GM19395 (cell line): ENCODE measurements around the gene IGF1R.

Experiments
- ATAC-seq: cut with Tn5 transposase; IDR thresholded peaks from one replicate; pipeline ENCODE4 v1.9.1; 2021; ENCODE audit warnings: mild to moderate bottlenecking, moderate library complexity; ENCODE audit not compliant: unreplicated experiment

IGF1R gene

DNA sequence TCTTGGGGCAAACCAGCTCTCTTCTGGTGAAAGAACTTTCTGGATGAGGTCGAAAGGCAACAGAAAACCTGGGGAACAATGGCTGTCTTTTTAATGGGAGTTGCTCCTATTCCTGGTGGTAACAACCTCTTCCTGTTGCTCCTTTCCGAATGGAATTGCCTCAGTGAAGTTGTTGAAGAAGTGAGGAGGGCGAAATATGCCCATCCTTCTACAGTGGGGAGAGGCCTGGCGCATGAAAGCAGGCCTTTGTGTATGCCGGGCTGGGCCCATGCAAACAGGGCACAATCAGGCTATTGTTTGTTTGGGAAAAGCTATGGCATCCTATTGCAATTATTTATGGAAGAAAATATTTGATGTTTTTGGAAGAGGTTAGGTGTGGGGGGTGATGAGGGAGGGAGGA, 166.9 kb downstream of the IGF1R start:
- ATAC-seq: no peak

DNA sequence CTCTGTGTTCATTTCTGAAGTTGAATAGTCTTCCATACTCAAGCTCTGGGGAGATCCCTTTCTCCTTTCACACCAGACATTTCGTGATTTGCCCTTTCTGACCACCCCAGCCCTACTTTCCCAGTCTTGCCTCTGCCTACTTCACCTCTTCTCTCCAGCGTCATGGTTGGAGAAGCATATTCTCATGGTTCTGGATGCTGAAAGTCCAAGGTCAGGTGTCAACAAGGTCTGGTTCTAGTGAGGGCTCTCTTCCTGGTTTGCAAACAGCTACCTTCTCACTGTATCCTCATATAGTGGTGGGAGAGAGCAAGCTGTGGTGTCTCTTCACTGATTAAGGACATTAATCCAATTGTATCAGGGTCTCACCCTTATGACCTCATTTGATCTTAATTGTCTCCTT, 169.4 kb downstream of the IGF1R start:
- no peak for ATAC-seq

- ATAC-seq: no peak
These were observed 174.7 kb downstream of the IGF1R start for GRCh38 chr15:98823012-98823458.

GRCh38 chr15:98823616-98824015, 175.3 kb downstream of the IGF1R start:
- ATAC-seq: no peak

GRCh38 chr15:98824595-98824994, 176.3 kb downstream of the IGF1R start:
- no peak for ATAC-seq

DNA sequence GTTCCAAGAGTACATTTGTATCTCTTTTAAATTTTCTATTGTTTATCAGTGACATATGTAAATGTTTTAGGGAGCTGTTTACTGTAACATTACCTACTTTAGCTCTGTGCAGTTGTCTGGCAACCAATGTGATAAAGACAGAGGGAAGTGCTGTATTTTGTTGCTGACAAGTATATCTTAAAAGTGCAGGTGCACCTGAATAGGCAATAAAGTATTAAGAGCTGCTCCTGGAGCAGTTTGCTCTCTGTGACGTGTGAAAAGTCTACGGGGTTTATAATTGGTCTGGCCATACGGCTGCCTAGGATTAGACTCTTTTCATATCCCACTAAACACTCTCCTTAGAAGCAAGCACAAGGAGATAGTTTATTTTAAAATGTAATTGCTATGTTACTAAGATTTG, 178.3 kb downstream of the IGF1R start:
- ATAC-seq: no peak

DNA sequence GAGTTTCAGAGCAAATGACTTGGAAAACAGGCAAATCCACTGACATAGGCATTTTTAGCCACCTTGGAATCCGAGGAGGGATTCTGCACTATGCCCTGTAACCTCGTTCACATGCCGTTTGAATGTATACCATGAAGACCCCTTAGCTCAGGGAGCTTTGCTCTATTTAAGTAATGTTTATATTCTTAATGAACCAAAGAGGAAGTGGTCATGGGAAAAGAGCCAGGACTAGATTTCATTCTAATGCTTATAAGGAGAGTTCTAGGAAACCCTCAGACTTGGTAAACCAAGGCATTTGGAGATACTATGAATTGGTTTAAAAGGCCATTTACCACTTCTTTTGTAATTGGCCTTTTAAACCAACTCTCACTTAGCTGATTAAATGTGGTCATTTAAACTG, 178.9 kb downstream of the IGF1R start:
- ATAC-seq: no peak

DNA sequence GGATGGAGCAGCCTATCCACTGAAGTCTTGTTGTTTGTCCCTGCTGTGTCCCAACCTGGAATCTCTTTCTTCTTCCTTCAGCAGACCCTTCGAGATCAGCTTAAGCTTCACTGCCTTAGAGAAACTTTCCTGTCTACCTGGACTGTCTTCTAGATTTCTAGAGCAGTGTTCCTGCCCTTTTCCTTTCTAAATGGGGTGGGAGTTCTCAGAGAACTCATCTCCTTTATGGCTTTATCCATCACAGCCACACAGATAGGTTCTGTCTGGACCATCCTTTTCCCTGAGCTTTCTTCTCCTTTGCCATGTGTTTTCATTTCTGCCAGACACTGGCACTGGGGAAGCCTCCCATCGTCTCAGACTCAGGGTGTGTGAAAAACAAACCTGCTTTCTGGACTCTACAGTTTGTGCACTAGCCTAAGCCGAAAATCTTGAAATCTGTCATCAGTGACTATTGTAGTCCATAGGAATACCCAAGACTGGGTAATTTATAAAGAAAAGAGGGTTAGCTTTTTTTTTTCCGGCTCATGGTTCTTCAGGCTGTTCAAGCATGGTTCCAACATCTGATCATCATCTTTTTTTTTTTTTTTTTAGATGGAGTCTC, 181.8 kb downstream of the IGF1R start:
- no peak for ATAC-seq

DNA sequence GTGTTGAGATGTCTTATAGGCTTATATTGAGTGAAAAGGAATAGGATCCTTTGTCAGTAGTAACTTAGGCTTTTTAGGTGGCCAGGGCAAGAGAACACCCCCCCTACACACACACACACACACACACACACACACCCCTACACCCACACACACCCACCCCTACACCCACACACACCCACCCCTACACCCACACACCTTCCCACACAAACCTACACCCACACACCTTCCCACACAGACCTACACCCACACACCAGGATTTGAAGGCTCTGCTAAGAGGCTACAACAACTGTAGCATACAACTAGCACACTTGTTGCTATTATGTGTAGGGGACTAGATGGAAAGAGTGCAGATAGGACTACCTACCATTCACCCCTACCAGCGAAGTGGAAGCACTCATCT, 186.6 kb downstream of the IGF1R start:
- no peak for ATAC-seq

GRCh38 chr15:98835876-98836275, 187.5 kb downstream of the IGF1R start:
- no peak for ATAC-seq

DNA sequence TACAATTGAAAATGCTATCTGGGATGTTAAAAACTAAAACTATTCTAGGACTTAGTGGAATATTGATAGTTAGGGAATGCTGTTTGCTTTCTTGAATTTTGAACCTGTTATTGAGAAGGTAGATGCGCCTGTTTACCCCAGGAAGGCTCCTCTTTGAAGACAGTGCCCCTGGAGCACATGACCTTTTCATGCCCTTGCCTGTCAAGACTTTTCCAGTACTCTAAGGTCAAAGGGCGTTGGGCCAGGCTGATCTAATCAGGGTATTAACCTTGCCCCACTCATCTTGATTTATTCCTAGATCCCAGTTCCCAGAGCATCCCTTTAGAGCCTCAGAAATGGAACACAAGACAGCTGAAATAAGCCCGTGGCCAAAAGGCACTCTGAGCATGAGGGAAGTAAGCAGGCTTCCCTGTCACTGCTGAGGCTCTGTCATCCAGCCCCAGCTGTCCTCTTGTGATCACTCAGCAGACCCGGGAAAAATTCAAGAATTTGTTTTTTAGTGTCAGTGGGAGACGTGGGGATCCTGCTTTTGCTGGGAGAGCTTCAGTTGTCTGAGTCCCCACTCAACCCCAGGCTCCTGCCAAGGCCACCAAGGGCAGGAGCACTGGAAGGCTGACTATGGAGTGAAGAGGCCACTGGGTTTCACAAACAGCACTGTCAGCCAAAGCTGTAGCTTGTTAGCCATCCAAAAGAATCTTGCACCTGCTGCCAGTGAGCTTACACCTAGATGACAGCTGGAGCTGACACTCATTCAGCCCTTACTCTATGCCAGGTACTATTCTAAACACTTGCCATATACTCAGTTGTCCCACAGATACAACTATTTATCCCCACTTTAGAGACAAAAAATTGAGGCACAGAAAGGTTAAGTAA, 190.3 kb downstream of the IGF1R start:
- ATAC-seq: no peak

DNA sequence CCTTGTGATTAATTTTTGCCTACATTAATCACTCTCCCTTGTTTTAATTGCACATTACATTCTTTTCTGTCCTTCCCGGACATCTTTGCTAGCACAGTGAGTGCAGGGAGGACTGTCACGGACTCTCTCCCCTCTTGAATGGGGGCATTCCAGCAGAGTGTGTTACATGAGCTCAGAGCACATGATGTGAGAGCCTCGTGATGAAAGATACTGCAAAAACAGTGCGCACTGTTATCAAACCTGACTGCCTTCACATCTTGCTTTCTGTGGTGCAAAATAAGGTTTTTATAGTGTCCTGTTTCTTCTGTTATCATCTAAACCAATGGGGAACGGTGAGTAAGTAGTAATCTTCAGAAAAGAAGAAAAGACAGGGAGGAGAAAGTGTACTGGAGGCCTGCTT, 191.7 kb downstream of the IGF1R start:
- no peak for ATAC-seq

DNA sequence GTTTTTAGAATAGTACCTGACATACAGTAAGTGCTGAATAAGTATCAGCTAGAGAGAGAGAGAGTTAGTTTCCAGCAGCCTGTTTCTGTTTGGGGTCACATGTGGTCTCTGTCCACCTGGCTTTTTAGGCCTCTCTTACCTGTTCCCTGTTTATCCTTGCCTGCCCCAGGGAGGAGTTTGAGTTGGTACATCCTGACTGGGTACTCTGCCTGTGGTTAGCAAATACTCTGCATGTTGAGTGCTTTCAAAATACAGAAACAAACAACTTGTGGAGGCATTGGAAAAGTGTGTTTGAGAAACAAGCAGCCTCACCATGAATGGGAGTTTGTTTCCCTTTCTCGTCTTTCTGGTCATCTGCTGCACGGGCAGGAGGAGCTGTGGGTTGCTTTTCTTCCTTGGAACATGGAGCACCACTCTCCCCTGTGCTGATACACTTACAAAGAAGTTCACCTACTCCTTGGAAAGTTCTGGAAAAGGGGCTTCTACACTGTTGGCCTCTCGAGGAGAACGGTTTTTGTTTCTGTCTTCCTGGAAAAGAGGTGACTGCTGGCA, 193.2 kb downstream of the IGF1R start:
- ATAC-seq: no peak

DNA sequence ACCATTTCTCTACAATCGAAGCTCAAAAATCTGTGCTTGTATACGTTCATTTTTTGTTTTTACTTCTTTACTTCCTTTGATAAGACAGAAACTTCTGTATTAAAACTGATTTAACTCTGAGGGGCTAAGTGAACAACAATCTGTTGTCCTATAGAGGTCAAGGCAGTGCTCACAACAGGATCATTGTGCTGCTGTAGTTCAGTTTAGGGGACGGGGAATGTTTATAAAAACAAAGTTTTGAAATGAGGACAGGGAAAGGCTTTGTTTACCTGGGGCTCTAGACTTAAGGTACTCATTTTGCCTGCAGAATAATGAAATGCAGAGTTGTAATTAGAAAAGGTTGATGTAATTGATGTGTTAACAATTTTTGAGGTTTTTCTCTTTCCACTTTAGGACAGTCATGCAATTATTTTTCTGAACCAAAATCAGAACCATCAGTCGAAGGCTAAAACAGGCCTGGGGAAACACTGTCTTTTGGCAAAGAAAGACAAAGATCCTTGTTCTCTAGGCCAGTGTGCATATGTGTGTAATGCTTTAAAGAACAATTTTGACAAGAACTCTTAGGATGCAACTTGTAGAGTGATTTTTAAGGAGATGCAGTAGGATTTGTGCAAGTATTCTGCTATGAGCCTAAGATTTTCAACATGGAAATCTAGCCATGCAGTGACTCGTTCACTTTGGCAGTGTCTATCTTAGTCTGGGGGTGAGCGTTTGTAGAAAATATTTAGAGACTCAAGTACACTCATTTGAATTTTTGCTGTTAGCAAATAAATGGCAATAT, 194.0 kb downstream of the IGF1R start:
- no peak for ATAC-seq

DNA sequence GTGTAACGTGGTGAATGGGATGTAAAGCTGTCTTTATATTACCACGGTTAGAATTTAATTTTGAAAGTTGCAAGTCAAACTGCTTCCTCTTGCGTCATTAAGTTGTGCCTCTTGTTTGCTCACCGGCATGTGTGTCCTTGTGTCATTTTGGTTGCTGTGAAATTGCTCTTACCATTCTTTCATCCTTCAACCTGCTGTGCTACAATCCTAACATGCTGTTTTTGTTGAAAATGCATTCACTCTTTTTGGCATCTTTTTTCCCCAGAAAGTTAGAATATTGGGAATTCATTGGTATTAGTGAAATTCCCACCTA, 194.6 kb downstream of the IGF1R start:
- no peak for ATAC-seq

DNA sequence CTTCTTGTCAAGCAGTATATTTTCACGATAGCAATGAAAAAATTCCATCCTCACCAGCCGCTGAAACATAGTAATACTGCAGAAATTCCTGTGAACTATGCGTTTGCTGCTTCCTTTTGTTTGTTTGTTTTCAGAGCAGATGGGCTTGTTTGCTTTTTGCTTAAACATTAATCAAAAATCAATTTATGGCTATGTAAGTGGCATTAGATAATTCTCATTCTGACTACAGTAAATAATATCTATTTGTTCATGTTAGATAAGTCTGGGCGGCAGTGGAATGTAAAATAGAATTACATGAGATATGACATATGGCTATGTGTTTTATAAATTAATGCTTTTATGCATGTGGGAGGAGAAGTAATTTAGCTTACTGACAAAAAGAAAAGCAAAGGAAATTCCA, 195.5 kb downstream of the IGF1R start:
- ATAC-seq: no peak

GRCh38 chr15:98844261-98844660, 195.9 kb downstream of the IGF1R start:
- no peak for ATAC-seq

- ATAC-seq: no peak
These were observed 197.0 kb downstream of the IGF1R start for GRCh38 chr15:98845138-98845884.

DNA sequence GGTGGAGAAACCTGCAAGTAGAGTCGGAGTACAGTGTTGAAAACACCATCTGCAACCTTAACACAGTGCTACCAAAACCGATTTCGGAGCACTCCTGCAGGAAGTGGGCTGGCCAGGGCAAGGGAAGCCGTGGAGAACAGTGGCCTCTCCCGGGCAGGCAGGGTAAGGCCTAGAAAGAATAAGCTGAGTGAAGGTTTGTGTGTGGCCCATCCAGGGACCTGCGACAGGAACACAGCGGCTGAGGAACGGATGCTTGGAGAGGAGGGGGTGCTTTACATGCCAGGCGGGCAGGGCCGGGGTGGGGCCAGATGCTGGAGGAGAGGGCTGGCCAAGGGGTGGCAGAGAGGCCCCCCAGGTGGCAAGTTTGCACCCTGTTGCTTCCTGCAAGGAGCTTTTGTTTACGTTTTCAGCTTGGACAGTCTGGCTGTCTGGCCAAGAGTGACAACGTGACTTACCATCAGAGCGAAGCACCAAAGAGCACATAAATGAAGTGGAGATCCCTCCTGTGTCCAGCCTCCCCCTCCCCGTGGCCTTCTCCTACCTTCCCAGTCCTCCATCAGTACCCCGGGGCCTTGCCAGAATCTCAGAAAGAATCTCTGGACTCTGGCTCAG, 202.7 kb downstream of the IGF1R start:
- peak; percentile 44 for ATAC-seq

- ATAC-seq: peak; percentile 33
These were observed 204.8 kb downstream of the IGF1R start for GRCh38 chr15:98853161-98853560.
